ENCODE data around the gene DDC. TPM values are rescaled to one million over a fixed set of nuclear protein-coding genes. Genes with fewer than 3 reads are reported as not detected.
"Not testable (repeated sequence)": the region's sequence is repeated elsewhere in the genome, so short reads cannot be mapped to it uniquely, and the experiment has no call there.

The DDC gene
- total and polyA plus RNA-seq, 4 donors = 0.23 to 3.1 (median 1.6) TPM

GRCh38 chr7:50530766-50531165 is 34.4 kb downstream of the DDC start:
- no peaks in the 10 kb centered on the region for H3K9me3 ChIP-seq (ENCODE audit: control insufficient read depth in 4 of 4, insufficient read depth in 3 of 4, low read length in 3 of 4)
- ATAC-seq (ENCODE audit: insufficient read depth, low FRiP score) = no peak
- no peaks in the 10 kb centered on the region for H3K36me3 ChIP-seq (ENCODE audit: control insufficient read depth in 4 of 4, insufficient read depth in 4 of 4, low read length in 4 of 4)
- H3K4me3 ChIP-seq = no peak overlapping the region
- WGBS, 2 donors = 91% methylated on average over 1 of the region's 1 CpG
- no peaks in the 10 kb centered on the region for H3K4me1 ChIP-seq (ENCODE audit: control insufficient read depth in 5 of 5, insufficient read depth in 5 of 5, low read length in 5 of 5)
- no peaks in the 10 kb centered on the region for H3K27me3 ChIP-seq (ENCODE audit: control insufficient read depth in 3 of 3, insufficient read depth in 3 of 3, low read length in 2 of 3)
- no peak for DNase-seq
- no peak overlapping the region for H3K27ac ChIP-seq (ENCODE audit: low read depth in 1 of 2, low read length in 1 of 2)
- TF ChIP-seq CTCF (IDR thresholded peaks at IDR 0.05; ENCODE audit: control extremely low read depth, extremely low read depth) = no peak
- no peak overlapping the region for H3K9ac ChIP-seq (ENCODE audit: insufficient read depth in 1 of 2, low read length in 2 of 2)

- Histone ChIP-seq H3K4me3 (no peak overlapping the region), H3K27me3 (ENCODE audit: control insufficient read depth in 3 of 3, insufficient read depth in 3 of 3, low read length in 2 of 3) (no peaks in the 10 kb centered on the region), H3K27ac (ENCODE audit: low read depth in 1 of 2, low read length in 1 of 2) (no peak overlapping the region), H3K4me1 (ENCODE audit: control insufficient read depth in 5 of 5, insufficient read depth in 5 of 5, low read length in 5 of 5) (no peaks in the 10 kb centered on the region), H3K9ac (ENCODE audit: insufficient read depth in 1 of 2, low read length in 2 of 2) (no peak overlapping the region), H3K9me3 (ENCODE audit: control insufficient read depth in 4 of 4, insufficient read depth in 3 of 4, low read length in 3 of 4) (no peaks in the 10 kb centered on the region), H3K36me3 (ENCODE audit: control insufficient read depth in 4 of 4, insufficient read depth in 4 of 4, low read length in 4 of 4) (no peaks in the 10 kb centered on the region)
- DNase-seq = no peak
- WGBS, 2 donors = 87 to 90% methylated on average over 15 of the region's 15 CpGs
- no peak for ATAC-seq (ENCODE audit: insufficient read depth, low FRiP score)
- no peak for TF ChIP-seq CTCF (IDR thresholded peaks at IDR 0.05; ENCODE audit: control extremely low read depth, extremely low read depth)
Measured at GRCh38 chr7:50529093-50529862, 35.9 kb downstream of the DDC start.

- peak; percentile 17 to 41 (median 27) for DNase-seq
- TF ChIP-seq CTCF (IDR thresholded peaks at IDR 0.05; ENCODE audit: control extremely low read depth, extremely low read depth) = no peak
- Histone ChIP-seq H3K27me3 (ENCODE audit: control insufficient read depth in 3 of 3, insufficient read depth in 3 of 3, low read length in 2 of 3) (no peaks in the 10 kb centered on the region), H3K9ac (ENCODE audit: insufficient read depth in 1 of 2, low read length in 2 of 2) (no peak overlapping the region), H3K9me3 (ENCODE audit: control insufficient read depth in 4 of 4, insufficient read depth in 3 of 4, low read length in 3 of 4) (no peaks in the 10 kb centered on the region), H3K4me1 (ENCODE audit: control insufficient read depth in 5 of 5, insufficient read depth in 5 of 5, low read length in 5 of 5) (no peaks in the 10 kb centered on the region), H3K27ac (ENCODE audit: low read depth in 1 of 2, low read length in 1 of 2) (no peak overlapping the region), H3K36me3 (ENCODE audit: control insufficient read depth in 4 of 4, insufficient read depth in 4 of 4, low read length in 4 of 4) (no peaks in the 10 kb centered on the region), H3K4me3 (no peak overlapping the region)
- WGBS, 2 donors = 67 to 70% methylated on average over 11 of the region's 11 CpGs
- ATAC-seq (ENCODE audit: insufficient read depth, low FRiP score) = no peak
Measured at GRCh38 chr7:50528266-50529092, 36.7 kb downstream of the DDC start.

GRCh38 chr7:50519350-50519749 is 45.9 kb downstream of the DDC start:
- H3K27me3 ChIP-seq (ENCODE audit: control insufficient read depth in 3 of 3, insufficient read depth in 3 of 3, low read length in 2 of 3); DNase-seq; H3K4me1 ChIP-seq (ENCODE audit: control insufficient read depth in 5 of 5, insufficient read depth in 5 of 5, low read length in 5 of 5); H3K9me3 ChIP-seq (ENCODE audit: control insufficient read depth in 4 of 4, insufficient read depth in 3 of 4, low read length in 3 of 4); H3K36me3 ChIP-seq (ENCODE audit: control insufficient read depth in 4 of 4, insufficient read depth in 4 of 4, low read length in 4 of 4); ATAC-seq (ENCODE audit: insufficient read depth, low FRiP score); H3K4me3 ChIP-seq; H3K27ac ChIP-seq (ENCODE audit: low read depth in 1 of 2, low read length in 1 of 2); H3K9ac ChIP-seq (ENCODE audit: insufficient read depth in 1 of 2, low read length in 2 of 2): not testable (repeated sequence)
- 82 to 83% methylated on average over 3 of the region's 3 CpGs for WGBS, 2 donors
